H54 (cell line): ENCODE results near the gene CACNB1.
"Not testable (repeated sequence)": the region's sequence is repeated elsewhere in the genome, so short reads cannot be mapped to it uniquely, and the experiment has no call there.

Source experiments
- DNase-seq: peaks from one replicate; pipeline ENCODE4 v3.0.0; 2011; ENCODE audit warnings: low spot score, mixed read lengths; ENCODE audit not compliant: insufficient read length
- FAIRE-seq: peaks from 3 replicates; lab custom pipeline; 2011; peaks lifted over from hg19 to GRCh38; lab: Jason Lieb, UNC
- POLR2A ChIP-seq: IDR thresholded peaks from 2 replicates; pipeline ENCODE4 v1.6.1; 2011; ENCODE audit warnings: low read depth, mild to moderate bottlenecking, low read length

Gene CACNB1

DNA sequence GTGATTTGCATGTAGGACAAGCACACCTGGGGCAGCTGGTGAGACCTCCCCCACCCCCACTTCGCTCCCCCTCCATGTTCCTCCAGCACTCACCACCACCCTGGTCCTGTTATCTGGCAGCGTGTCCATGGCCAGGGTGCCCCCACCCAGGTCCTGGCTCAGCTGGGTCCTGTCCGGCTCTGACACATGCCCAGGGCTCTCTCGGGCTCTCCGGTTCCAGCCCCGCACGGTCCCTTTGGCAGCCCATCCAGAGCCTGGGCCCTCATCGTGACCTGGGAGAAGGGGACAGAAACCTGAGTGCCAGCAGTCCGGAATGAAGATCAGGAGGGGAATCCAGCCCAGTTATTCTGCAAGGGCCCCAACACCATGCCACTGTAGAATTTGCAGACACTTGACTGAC lies 57.9 kb downstream of the CACNB1 start:
- FAIRE-seq, result no peak
- no peak for TF ChIP-seq POLR2A

DNA sequence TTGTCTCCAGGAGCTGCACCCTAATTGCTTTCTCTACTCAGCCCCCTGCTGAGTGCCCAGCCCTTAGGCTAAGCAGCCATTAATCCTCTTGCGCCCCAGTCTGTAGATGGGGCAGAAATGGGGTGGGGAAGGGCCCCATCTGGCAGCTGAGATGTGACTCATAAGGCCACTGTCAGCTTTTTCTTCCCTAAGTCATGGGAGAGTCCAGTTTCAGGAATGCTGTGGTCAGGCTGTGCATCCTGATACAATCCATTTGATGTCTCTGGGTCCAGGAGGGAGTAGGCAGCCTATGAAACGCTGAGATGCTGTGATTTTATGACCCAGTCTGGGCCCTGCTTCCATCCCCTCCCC lies 58.3 kb downstream of the CACNB1 start:
- peak; percentile 92 for DNase-seq
- peak; percentile 58 for FAIRE-seq
- 0 out of 2 replicates have a peak, but pooled peaks have one; percentile 10 for TF ChIP-seq POLR2A

More for the DNA sequence above, 57.9 kb downstream of the CACNB1 start:
- no peak for DNase-seq

DNA sequence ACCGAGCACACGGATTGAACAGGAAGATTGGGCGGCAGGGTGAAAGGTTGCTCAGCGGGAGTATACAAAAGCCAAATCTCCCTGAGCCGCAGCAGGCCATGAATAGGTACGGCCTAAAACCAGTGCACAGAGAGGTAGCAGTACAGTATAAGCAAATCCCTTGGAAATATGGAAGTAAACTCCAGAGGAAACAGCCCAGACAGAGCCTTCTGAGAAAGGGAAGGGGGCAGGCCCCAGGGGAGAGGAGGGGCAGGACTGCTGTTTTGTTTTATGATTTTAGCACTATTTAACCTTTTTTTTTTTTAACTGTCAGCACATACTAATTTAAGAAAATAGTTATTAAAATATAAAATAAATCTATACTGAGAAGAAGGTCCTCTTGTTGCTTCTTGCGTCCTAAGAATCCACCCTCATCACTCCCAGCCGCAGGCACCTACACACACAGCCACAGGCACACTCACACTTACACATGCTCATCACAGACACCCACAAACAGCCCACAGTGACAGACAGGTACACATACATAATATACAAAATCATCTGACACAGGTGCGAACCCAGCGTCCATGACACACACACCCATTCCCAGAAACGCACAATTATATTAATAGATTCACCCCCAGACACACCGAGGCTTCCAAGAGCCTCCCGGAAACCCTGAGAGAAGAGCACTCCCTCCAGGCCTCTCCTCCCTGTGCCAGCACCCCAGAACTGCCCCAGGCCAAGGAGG lies 58.9 kb downstream of the CACNB1 start:
- DNase-seq (no peak), FAIRE-seq (no peak)
- TF ChIP-seq POLR2A, result no peak

DNA sequence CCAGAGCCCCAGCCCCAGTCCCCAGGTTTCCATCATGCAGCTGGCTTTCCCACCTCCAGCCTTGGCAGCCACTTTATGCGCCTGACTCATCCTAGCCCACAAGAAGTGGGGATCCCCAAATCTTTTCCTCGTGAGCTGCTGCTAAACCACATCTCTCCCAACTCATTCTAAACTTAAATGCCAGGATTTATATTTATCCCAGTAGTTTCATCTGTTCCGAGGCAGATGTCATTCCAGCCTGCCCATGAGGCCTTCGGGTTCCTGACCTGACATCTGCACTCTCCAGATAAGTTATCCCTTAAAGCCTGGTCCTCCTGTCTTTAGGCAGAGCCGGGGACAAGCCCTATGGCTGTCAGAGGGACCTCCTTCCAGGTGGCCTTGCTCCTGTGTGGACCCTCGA lies 62.6 kb downstream of the CACNB1 start:
- DNase-seq, result no peak
- TF ChIP-seq POLR2A, result no peak
- FAIRE-seq, result no peak

DNA sequence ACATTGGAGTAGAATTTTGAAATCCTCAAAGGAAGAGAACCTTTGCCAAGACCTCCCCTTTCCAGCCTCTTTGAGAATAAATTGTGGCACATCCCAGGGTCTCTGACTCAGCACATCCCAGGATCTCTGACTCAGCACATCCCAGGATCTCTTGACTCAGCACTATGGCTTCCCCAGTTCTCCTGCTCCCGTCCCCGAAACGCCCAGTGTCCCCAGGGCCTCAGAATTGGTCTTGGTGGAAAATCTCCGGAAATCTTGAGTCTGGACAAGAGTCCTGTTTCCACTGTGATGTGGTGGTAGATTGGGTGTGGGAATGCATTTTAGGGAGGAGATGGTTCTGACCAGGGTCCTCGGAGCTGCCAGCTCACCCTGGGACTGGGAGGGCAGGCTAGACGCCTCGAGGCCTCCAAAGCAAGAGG lies 65.3 kb downstream of the CACNB1 start:
- FAIRE-seq (no peak), DNase-seq (no peak)
- no peak for TF ChIP-seq POLR2A

DNA sequence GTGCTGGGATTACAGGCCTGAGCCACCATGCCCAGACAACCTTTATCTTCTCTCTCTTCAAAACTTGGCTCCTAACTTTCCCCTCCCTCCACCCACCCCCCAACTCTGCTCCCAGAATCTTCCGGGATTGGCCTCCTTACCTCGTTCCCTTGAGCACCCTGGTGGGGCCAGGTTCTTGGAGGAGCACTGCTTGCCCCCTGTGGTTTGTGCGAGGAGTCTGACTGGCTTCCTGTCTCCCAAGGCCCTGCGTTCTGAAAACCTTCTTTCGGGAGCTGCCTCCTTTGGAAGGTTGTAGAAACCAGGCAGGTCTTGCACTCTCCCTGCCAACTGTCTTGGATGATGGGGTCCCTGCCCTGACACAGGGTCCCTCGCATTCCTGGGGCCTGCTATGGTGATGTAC lies 65.9 kb downstream of the CACNB1 start:
- no peak for TF ChIP-seq POLR2A
- FAIRE-seq, result no peak
- no peak for DNase-seq

DNA sequence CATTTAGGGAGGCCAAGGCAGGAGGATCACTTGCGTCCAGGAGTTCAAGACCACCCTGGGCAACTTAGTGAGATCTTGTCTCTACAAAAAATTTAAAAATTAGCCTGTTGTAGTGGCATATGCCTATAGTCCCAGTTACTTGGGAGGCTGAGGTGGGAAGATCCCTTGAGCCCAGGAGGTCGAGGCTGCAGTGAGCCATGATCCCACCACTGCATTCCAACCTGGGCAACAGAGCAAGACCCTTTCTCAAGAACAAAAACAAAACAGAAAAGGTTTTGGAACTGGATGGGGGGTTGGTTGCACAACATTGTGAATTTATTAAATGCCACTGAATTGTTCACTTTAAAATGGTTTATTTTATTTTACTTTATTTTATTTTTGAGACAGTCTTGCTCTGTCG lies 67.3 kb downstream of the CACNB1 start:
- no peak for FAIRE-seq
- no peak for DNase-seq
- TF ChIP-seq POLR2A, result no peak

DNA sequence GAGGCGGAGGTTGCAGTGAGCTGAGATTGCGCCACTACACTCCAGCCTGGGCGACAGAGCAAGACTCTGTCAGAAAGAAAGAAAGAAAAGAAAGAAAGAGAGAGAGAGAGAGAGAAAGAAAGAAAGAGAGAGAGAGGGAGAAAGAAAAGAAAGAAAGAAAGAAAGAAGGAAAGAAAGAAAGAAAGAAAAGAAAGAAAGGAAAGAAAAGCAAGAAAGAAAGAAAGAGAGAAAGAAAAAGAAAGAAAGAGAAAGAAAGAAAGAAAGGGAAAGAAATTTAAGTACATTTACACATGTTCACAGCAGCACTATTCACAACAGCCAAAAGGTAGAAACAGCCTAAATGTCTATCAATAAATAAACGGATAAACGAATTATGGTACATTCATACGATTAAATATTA lies 67.9 kb downstream of the CACNB1 start:
- not testable (repeated sequence) for FAIRE-seq, DNase-seq

DNA sequence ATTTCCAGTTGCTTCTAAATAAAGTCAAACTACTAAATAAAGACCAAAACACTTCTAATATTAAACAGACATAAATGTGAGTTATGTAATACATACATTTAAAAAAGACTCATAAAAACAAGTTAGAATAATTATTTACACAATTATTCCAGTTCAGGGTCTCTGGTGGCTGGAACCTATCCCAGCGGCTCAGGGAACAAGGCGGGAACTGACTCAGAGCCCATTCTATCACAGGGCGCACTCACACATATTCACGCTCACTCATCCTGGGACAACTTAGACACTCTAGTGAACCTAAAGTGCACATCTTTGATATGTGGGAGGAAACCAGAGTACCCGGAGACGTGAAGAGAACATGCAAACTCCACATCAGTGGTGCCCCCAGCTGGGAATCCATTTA lies 71.0 kb downstream of the CACNB1 start:
- no peak for DNase-seq
- TF ChIP-seq POLR2A, result no peak
- FAIRE-seq, result no peak

DNA sequence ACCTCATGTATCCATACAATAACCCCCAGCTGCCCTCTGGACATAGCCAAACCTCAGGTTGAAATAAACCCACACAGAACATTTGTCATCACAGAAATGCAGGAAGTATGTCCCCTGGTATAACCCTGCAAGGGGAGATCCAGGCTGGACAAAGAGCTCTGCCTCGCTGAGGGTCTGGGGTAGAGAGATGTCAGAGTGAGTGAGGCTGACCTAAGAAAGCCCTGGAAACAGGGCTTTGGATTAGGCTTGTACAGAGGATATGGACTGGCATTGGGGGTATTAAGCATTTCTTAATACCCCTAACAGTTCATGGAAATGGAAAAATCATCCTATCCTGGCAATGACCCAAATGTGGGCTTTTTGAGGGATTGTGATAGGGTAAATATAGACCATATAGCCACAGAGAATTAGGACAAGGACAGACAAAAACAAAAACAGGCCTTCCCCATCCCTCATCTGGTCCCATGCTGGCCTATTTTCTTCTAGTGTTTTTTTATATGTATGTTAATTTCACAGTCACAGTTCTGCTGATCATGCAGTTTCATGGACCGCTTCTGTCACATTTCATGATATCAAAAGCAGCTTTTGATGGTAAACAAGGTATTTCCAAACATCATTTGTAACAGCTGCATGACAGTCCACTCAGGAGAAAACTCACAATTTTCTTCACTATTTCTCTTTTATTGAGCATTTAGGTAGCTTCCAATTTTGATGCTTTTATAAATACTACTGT lies 72.2 kb downstream of the CACNB1 start:
- no peak for DNase-seq
- TF ChIP-seq POLR2A, result no peak
- no peak for FAIRE-seq

DNA sequence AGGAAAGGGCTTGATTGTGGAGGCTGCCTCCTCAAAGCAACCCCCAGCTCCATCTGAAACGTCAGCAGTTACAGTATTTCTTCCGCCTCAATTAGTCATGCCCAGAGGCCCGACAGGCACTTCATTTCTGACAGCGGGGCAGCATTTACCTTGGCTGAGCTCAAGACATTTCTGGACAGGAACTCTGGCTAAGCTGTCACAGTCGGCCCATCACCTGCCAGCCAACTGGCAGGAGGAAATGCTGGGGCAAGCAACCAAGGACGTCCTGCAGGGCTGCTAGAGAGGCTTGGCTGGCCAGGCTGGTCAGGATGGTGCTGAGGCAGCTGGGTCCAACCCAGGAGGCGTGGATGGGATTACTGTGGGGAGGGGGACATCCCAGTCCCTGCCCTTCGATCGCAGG lies 73.8 kb downstream of the CACNB1 start:
- no peak for TF ChIP-seq POLR2A
- FAIRE-seq, result no peak
- no peak for DNase-seq
